Panc1 (cell line): Measurements from ENCODE around the gene MMP21. TPM values are rescaled to one million over a fixed set of nuclear protein-coding genes. Genes with fewer than 3 reads are reported as not detected.

ENCODE experiments used
- ATAC-seq: fragments of 200-7000 bp; cut with Tn5 transposase; 2 replicates; pipeline ENCODE4 v1.9.1; 2020; ENCODE audit warnings: mild to moderate bottlenecking, moderate library complexity
- BruUV-seq: library from RNA; stranded (reverse); fragments of 400-500 nt; replicated peaks from 2 replicates; lab custom pipeline; 2021; lab: Mats Ljungman, UMichigan
- CTCF ChIA-PET: fragments of 300-600 bp; sonication (Branson Sonifier 250); formaldehyde crosslinking; loops from one replicate; lab custom pipeline; 2022; ENCODE audit warnings: antibody characterized with exemption; lab: Charles Lee
- POLR2A ChIA-PET: fragments of 300-600 bp; sonication (Branson Sonifier 250); formaldehyde crosslinking; loops from one replicate; lab custom pipeline; 2022; ENCODE audit warnings: antibody characterized with exemption; lab: Charles Lee
- DNase-seq: peaks from one replicate; pipeline ENCODE4 v3.0.0-alpha.2; 2010; ENCODE audit warnings: low read depth, low spot score
- H3K27ac ChIP-seq: 2 replicates; pipeline ENCODE4 v1.5.1; 2011; ENCODE audit warnings: mild to moderate bottlenecking, low read length, inconsistent platforms
- H3K27me3 ChIP-seq: fragments of 200-500 bp; sonication (Bioruptor generic); 2 replicates; pipeline ENCODE4 v1.6.0; 2014; ENCODE audit warnings: low read length, inconsistent platforms; ENCODE audit not compliant: control insufficient read depth, insufficient read depth
- H3K36me3 ChIP-seq: fragments of 200-500 bp; sonication (Bioruptor generic); 2 replicates; pipeline ENCODE4 v1.5.1; 2014; ENCODE audit warnings: inconsistent platforms, mild to moderate bottlenecking, low read length, moderate library complexity; ENCODE audit not compliant: control insufficient read depth, insufficient read depth
- H3K4me1 ChIP-seq: 2 replicates; pipeline ENCODE4 v1.5.1; 2011; ENCODE audit warnings: inconsistent platforms, mild to moderate bottlenecking, low read length, moderate library complexity; ENCODE audit not compliant: control insufficient read depth, insufficient read depth
- H3K4me3 ChIP-seq, 2 experiments: 2 replicates each; pipeline ENCODE4 v1.5.1; 2011 to 2012; ENCODE audit warnings: low read depth in 2 of 2, low read length in 2 of 2, mild to moderate bottlenecking in 2 of 2, inconsistent platforms in 1 of 2, moderate library complexity in 1 of 2
- H3K9me3 ChIP-seq: fragments of 200-500 bp; sonication (Bioruptor generic); 2 replicates; pipeline ENCODE4 v1.5.1; 2014; ENCODE audit warnings: low read depth, mild to moderate bottlenecking, inconsistent platforms, low read length, moderate library complexity; ENCODE audit not compliant: control insufficient read depth, insufficient read depth
- POLR2AphosphoS5 ChIP-seq: IDR thresholded peaks from 2 replicates; pipeline ENCODE4 v1.6.1; 2012; ENCODE audit warnings: mild to moderate bottlenecking, low read depth, low read length, moderate library complexity
- SIN3A ChIP-seq: IDR thresholded peaks from 2 replicates; pipeline ENCODE4 v1.6.1; 2012; ENCODE audit warnings: low read depth, mild to moderate bottlenecking, low read length, moderate library complexity, borderline replicate concordance; ENCODE audit not compliant: insufficient read depth
- TCF7L2 ChIP-seq: IDR thresholded peaks from 2 replicates; pipeline ENCODE4 v1.6.1; 2011; ENCODE audit warnings: mild to moderate bottlenecking, low read depth, low read length, inconsistent platforms
- in situ Hi-C: cut with HindIII; loops from 2 replicates; pipeline ENCODE4 v1.10.0; 2016; ENCODE audit warnings: low sequenced_read_pairs, low pct_unique_long_range_greater_than_20kb
- intact Hi-C: fragments of 100-400 bp; cut with micrococcal nuclease; formaldehyde crosslinking; loops from one replicate; pipeline ENCODE4 v1.10.0; 2022; ENCODE audit not compliant: unreplicated experiment
- total RNA-seq: library from RNA; stranded (reverse); gene quantifications from one replicate; pipeline ENCODE4 v1.2.1, GENCODE V29; 2021; ENCODE audit not compliant: unreplicated experiment
- TF ChIP-seq, protein P1 (sequence below): fragments of 450-650 bp; IDR thresholded peaks from 2 replicates; pipeline ENCODE4 v1.5.1; 2017; ENCODE audit warnings: mild to moderate bottlenecking
- TF ChIP-seq, protein P2 (sequence below), 2 experiments: IDR thresholded peaks; 2 replicates each; pipeline ENCODE4 v1.6.1; 2011 to 2012; ENCODE audit warnings: low read depth in 2 of 2, control low read depth in 1 of 2, low read length in 1 of 2, mild to moderate bottlenecking in 1 of 2, moderate library complexity in 1 of 2; ENCODE audit not compliant: insufficient read depth in 1 of 2

The MMP21 gene
- total RNA-seq, 1 experiment from 2014 or later = not detected

DNA sequence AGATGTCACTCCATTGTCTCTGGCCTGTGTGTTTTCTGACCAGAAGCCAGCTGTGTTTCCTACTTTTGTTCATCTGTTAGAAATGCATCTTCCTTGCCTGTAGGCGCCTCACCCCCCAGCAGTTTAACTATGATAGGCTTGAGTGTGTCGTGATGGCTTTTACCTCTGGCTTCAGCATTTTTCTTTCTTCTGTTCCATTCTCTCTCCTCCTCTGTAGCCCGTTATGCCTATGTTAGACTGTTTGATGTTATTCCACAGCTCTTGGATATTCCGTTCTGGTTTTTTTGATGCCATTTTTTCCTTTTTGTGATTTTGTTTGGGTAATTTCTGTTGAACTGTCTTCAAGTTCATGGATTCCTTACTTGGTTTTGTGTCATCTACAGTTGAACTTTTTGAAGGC lies 17.9 kb downstream of the MMP21 start:
- ChIA-PET POLR2A (no interaction called here), CTCF (no interaction called here)
- ATAC-seq (no peak), DNase-seq (no peak)
- no TSS peak for BruUV-seq
- Histone ChIP-seq H3K36me3 (peaks cover 35% of the 10 kb centered on the region), H3K27ac (no peak overlapping the region), H3K4me1 (no peaks in the 10 kb centered on the region), H3K4me3 (no peak overlapping the region), H3K27me3 (no peaks in the 10 kb centered on the region), H3K9me3 (no peaks in the 10 kb centered on the region)
- in situ Hi-C loops = no loop called here
- TF ChIP-seq SIN3A (no peak), TCF7L2 (no peak), POLR2AphosphoS5 (no peak)
- TF ChIP-seq, protein P1, sequence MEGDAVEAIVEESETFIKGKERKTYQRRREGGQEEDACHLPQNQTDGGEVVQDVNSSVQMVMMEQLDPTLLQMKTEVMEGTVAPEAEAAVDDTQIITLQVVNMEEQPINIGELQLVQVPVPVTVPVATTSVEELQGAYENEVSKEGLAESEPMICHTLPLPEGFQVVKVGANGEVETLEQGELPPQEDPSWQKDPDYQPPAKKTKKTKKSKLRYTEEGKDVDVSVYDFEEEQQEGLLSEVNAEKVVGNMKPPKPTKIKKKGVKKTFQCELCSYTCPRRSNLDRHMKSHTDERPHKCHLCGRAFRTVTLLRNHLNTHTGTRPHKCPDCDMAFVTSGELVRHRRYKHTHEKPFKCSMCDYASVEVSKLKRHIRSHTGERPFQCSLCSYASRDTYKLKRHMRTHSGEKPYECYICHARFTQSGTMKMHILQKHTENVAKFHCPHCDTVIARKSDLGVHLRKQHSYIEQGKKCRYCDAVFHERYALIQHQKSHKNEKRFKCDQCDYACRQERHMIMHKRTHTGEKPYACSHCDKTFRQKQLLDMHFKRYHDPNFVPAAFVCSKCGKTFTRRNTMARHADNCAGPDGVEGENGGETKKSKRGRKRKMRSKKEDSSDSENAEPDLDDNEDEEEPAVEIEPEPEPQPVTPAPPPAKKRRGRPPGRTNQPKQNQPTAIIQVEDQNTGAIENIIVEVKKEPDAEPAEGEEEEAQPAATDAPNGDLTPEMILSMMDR = no peak
- TF ChIP-seq, protein P2, sequence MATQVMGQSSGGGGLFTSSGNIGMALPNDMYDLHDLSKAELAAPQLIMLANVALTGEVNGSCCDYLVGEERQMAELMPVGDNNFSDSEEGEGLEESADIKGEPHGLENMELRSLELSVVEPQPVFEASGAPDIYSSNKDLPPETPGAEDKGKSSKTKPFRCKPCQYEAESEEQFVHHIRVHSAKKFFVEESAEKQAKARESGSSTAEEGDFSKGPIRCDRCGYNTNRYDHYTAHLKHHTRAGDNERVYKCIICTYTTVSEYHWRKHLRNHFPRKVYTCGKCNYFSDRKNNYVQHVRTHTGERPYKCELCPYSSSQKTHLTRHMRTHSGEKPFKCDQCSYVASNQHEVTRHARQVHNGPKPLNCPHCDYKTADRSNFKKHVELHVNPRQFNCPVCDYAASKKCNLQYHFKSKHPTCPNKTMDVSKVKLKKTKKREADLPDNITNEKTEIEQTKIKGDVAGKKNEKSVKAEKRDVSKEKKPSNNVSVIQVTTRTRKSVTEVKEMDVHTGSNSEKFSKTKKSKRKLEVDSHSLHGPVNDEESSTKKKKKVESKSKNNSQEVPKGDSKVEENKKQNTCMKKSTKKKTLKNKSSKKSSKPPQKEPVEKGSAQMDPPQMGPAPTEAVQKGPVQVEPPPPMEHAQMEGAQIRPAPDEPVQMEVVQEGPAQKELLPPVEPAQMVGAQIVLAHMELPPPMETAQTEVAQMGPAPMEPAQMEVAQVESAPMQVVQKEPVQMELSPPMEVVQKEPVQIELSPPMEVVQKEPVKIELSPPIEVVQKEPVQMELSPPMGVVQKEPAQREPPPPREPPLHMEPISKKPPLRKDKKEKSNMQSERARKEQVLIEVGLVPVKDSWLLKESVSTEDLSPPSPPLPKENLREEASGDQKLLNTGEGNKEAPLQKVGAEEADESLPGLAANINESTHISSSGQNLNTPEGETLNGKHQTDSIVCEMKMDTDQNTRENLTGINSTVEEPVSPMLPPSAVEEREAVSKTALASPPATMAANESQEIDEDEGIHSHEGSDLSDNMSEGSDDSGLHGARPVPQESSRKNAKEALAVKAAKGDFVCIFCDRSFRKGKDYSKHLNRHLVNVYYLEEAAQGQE (IDR thresholded peaks at IDR 0.05; ENCODE audit: insufficient read depth in 1 of 2, low read depth in 2 of 2, low read length in 1 of 2) = no peak
- intact Hi-C loops = no loop called here

DNA sequence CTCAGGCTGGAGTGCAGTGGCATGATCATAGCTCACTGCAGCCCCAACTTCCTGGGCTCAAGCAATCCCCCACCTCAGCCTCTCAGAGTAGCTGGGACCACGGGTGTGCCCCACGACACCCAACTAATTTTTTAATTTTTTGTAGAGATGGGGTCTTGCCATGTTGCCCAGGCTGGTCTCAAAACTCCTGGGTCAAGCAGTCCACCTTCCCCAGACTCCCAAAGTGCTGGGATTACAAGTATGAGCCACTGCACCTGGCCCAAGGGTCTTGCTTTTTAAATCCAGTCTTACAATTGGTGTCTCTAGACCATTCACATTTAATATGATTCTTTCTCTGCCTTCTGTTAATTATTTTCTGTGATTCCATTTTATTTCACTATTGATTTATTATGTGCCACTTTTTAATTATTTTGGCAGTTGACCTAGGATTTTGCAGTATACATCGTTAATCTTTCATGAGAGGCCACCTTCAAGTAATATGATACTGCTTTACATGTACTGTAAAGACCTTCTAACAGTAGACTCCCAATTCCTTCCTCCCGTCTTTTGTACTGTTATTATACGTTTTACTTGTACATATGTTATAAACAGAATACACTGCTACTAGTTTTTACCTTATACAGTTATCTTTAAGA lies 18.7 kb downstream of the MMP21 start:
- in situ Hi-C loops = no loop called here
- no peaks in the 10 kb centered on the region for H3K4me1 ChIP-seq
- BruUV-seq = no TSS peak
- DNase-seq = no peak
- no peaks in the 10 kb centered on the region for H3K9me3 ChIP-seq
- no peak overlapping the region for H3K4me3 ChIP-seq
- intact Hi-C loops = no loop called here
- H3K27ac ChIP-seq = no peak overlapping the region
- ChIA-PET CTCF (no interaction called here), POLR2A (no interaction called here)
- H3K36me3 ChIP-seq = peaks cover 39% of the 10 kb centered on the region
- no peaks in the 10 kb centered on the region for H3K27me3 ChIP-seq
- TF ChIP-seq TCF7L2 = no peak
- TF ChIP-seq POLR2AphosphoS5 = no peak
- TF ChIP-seq, protein P2 (IDR thresholded peaks at IDR 0.05; ENCODE audit: insufficient read depth in 1 of 2, low read depth in 2 of 2, low read length in 1 of 2) = no peak
- no peak for TF ChIP-seq SIN3A
- TF ChIP-seq, protein P1 = no peak
- no peak for ATAC-seq
